ENCODE measurements around the gene DEFB113. TPM values are rescaled to one million over a fixed set of nuclear protein-coding genes. Genes with fewer than 3 reads are reported as not detected.

Gene DEFB113
- polyA plus RNA-seq, 1 donor = not detected

GRCh38 chr6:49937017-49937416 is 32.4 kb downstream of the DEFB113 start:
- no peak for DNase-seq (ENCODE audit: low read depth)

- no peak for DNase-seq (ENCODE audit: low read depth)
Measured at GRCh38 chr6:49935387-49935786, 34.0 kb downstream of the DEFB113 start.

GRCh38 chr6:49934770-49935169 is 34.7 kb downstream of the DEFB113 start:
- DNase-seq (ENCODE audit: low read depth) = no peak

GRCh38 chr6:49933526-49933925 is 35.9 kb downstream of the DEFB113 start:
- DNase-seq (ENCODE audit: low read depth) = no peak

- no peak for DNase-seq (ENCODE audit: low read depth)
Measured at GRCh38 chr6:49929340-49929739, 40.1 kb downstream of the DEFB113 start.

GRCh38 chr6:49923826-49924225 is 45.6 kb downstream of the DEFB113 start:
- no peak for DNase-seq (ENCODE audit: low read depth)

- no peak for DNase-seq (ENCODE audit: low read depth)
Measured at GRCh38 chr6:49919935-49920644, 49.3 kb downstream of the DEFB113 start.

GRCh38 chr6:49919261-49919660 is 50.2 kb downstream of the DEFB113 start:
- DNase-seq (ENCODE audit: low read depth) = no peak

GRCh38 chr6:49918787-49919186 is 50.6 kb downstream of the DEFB113 start:
- no peak for DNase-seq (ENCODE audit: low read depth)

Other genes with a start within 250 kb of the DEFB113 start
- gene CRISP3, start 225.2 kb downstream of the DEFB113 start, polyA plus RNA-seq (ENCODE audit: insufficient read length) = 0.28 TPM
- not detected for gene PGK2, start 182.3 kb downstream of the DEFB113 start, polyA plus RNA-seq (ENCODE audit: insufficient read length)
- not detected for gene CRISP1, start 103.1 kb downstream of the DEFB113 start, polyA plus RNA-seq (ENCODE audit: insufficient read length)
- not detected for gene DEFB114, start 5.5 kb downstream of the DEFB113 start, polyA plus RNA-seq (ENCODE audit: insufficient read length)
- not detected for gene DEFB110, start 52.4 kb upstream of the DEFB113 start, polyA plus RNA-seq (ENCODE audit: insufficient read length)
- gene DEFB112, start 80.3 kb upstream of the DEFB113 start, polyA plus RNA-seq (ENCODE audit: insufficient read length) = not detected

Measured in forelimb muscle (tissue), 1 donor.